Measurements from ENCODE around the gene STX18.

The STX18 gene

DNA sequence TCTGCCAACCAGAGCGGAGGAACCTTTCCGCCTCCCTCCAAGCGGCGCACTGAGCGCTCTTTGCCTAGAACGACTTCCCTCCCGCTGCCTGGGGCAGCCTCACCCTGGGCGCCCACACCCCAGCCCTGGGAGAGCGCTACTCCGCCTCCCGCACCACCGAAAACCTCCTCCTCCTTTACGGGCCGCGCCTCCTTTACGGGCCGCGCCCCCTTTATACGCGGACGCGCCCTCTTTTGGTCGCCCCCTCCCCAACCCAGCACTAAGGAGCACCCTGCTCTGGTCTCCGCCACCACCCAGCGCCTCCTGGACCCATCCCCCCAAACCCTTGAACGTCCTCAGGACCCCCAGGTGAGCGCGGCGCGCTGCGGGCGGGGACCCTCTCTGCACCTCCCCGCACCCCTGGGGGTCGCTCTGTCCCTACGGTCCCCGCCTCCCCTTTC is 155.5 kb downstream of the STX18 start:
- H3K4me3 ChIP-seq (ENCODE audit: low read length), result no peak overlapping the region
- no peak overlapping the region for H2AFZ ChIP-seq (ENCODE audit: low read length)
- H3F3A ChIP-seq (ENCODE audit: insufficient read depth, low read length), result no peaks in the 10 kb centered on the region
- no peaks in the 10 kb centered on the region for H3K79me2 ChIP-seq (ENCODE audit: low read length)
- peak overlapping the region; percentile 12; the same call in 1 of the 2 replicates for H3K4me2 ChIP-seq (ENCODE audit: low read depth, low read length)
- DNase-seq, result no peak
- no peak overlapping the region for H3K27ac ChIP-seq (ENCODE audit: low read length)
- no peaks in the 10 kb centered on the region for H4K20me1 ChIP-seq (ENCODE audit: insufficient read depth, low read length)
- H3K36me3 ChIP-seq (replicated peaks; ENCODE audit: insufficient read depth, low read length), result no peaks in the 10 kb centered on the region
- peaks cover 48% of the 10 kb centered on the region for H3K27me3 ChIP-seq (replicated peaks; ENCODE audit: insufficient read depth, low read length)
- no peaks in the 10 kb centered on the region for H3K4me1 ChIP-seq (ENCODE audit: low read length)
- H3K9ac ChIP-seq (ENCODE audit: low read length), result no peak overlapping the region
- no peaks in the 10 kb centered on the region for H3K9me2 ChIP-seq (replicated peaks; ENCODE audit: insufficient read depth, low read length)
- TF ChIP-seq EZH2phosphoT487 (IDR thresholded peaks at IDR 0.05; ENCODE audit: low read length) (no peak), EZH2 (optimal IDR thresholded peaks at IDR 0.05; ENCODE audit: low read depth, low read length) (no peak)
- TF ChIP-seq, protein P1, sequence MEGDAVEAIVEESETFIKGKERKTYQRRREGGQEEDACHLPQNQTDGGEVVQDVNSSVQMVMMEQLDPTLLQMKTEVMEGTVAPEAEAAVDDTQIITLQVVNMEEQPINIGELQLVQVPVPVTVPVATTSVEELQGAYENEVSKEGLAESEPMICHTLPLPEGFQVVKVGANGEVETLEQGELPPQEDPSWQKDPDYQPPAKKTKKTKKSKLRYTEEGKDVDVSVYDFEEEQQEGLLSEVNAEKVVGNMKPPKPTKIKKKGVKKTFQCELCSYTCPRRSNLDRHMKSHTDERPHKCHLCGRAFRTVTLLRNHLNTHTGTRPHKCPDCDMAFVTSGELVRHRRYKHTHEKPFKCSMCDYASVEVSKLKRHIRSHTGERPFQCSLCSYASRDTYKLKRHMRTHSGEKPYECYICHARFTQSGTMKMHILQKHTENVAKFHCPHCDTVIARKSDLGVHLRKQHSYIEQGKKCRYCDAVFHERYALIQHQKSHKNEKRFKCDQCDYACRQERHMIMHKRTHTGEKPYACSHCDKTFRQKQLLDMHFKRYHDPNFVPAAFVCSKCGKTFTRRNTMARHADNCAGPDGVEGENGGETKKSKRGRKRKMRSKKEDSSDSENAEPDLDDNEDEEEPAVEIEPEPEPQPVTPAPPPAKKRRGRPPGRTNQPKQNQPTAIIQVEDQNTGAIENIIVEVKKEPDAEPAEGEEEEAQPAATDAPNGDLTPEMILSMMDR (IDR thresholded peaks at IDR 0.05; ENCODE audit: low read length), result no peak
- no peaks in the 10 kb centered on the region for H3K9me3 ChIP-seq (replicated peaks; ENCODE audit: insufficient read depth, low read length)

DNA sequence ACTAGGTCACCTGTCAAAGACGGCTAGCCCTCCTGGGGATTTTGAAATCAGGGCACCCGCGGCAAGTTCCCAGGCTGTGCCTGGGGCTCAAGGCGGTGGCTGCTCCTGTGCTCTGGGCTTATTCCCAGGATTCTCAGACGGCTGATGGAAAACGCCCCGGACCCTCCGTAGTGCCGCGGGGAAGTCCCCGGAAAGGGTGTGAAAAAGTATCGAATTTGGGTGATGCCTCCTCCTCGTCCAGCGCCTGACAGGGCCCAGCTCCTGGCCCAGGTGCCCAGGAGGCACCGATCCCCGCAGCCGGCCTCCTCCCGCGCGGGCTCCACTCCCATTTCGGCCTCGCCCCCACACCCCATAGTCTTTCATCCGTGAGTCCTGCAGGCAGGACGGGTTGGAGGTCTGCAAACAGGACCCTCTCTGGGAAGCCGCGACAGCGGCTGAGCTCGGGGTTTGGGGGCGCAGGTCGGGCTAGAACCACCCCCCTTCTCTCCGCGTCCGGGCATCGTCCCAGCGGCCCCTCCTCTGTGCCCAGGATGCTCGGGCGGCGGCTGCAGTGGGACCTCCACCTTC is 156.0 kb downstream of the STX18 start:
- no peak overlapping the region for H2AFZ ChIP-seq (ENCODE audit: low read length)
- H3K4me2 ChIP-seq (ENCODE audit: low read depth, low read length), result no peak overlapping the region
- no peak overlapping the region for H3K4me3 ChIP-seq (ENCODE audit: low read length)

DNA sequence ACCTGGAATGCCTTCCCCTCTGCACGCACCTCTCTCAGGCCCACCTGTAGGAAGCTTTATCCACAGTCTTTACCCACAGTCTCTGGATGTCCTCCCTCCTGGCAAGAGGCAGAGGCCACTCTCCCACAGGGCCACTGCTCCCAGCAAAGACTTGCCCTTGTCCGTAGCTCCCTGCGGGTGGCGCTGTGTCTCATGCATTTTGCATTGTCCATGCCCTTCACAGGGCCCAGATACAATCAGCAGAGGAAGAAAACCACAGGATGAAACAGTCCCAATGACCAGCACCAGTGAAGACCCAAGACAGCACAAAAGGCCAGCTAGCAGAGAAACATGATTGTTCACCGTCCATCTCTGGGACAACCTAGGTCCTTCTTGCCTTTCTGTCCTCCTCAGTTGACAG is 157.0 kb downstream of the STX18 start:
- Histone ChIP-seq H3K9me2 (replicated peaks; ENCODE audit: insufficient read depth, low read length) (no peaks in the 10 kb centered on the region), H3K4me1 (ENCODE audit: low read length) (no peaks in the 10 kb centered on the region), H3K27me3 (replicated peaks; ENCODE audit: insufficient read depth, low read length) (peaks cover 45% of the 10 kb centered on the region), H3K27ac (ENCODE audit: low read length) (no peak overlapping the region), H4K20me1 (ENCODE audit: insufficient read depth, low read length) (no peaks in the 10 kb centered on the region), H3K36me3 (replicated peaks; ENCODE audit: insufficient read depth, low read length) (no peaks in the 10 kb centered on the region), H2AFZ (ENCODE audit: low read length) (no peak overlapping the region), H3K9ac (ENCODE audit: low read length) (no peak overlapping the region), H3K79me2 (ENCODE audit: low read length) (no peaks in the 10 kb centered on the region), H3F3A (ENCODE audit: insufficient read depth, low read length) (no peaks in the 10 kb centered on the region), H3K4me3 (ENCODE audit: low read length) (no peak overlapping the region), H3K4me2 (ENCODE audit: low read depth, low read length) (no peak overlapping the region), H3K9me3 (replicated peaks; ENCODE audit: insufficient read depth, low read length) (no peaks in the 10 kb centered on the region)
- TF ChIP-seq, protein P1 (IDR thresholded peaks at IDR 0.05; ENCODE audit: low read length), result peak; percentile 22
- no peak for TF ChIP-seq EZH2phosphoT487 (IDR thresholded peaks at IDR 0.05; ENCODE audit: low read length)
- no peak for DNase-seq

More for the DNA sequence above, 156.0 kb downstream of the STX18 start:
- no peaks in the 10 kb centered on the region for H4K20me1 ChIP-seq (ENCODE audit: insufficient read depth, low read length)
- H3K27me3 ChIP-seq (replicated peaks; ENCODE audit: insufficient read depth, low read length), result peaks cover 48% of the 10 kb centered on the region
- no peaks in the 10 kb centered on the region for H3K9me3 ChIP-seq (replicated peaks; ENCODE audit: insufficient read depth, low read length)
- no peak overlapping the region for H3K9ac ChIP-seq (ENCODE audit: low read length)
- H3F3A ChIP-seq (ENCODE audit: insufficient read depth, low read length), result no peaks in the 10 kb centered on the region
- TF ChIP-seq, protein P1 (IDR thresholded peaks at IDR 0.05; ENCODE audit: low read length), result no peak
- TF ChIP-seq EZH2 (optimal IDR thresholded peaks at IDR 0.05; ENCODE audit: low read depth, low read length), result no peak
- no peak for TF ChIP-seq EZH2phosphoT487 (IDR thresholded peaks at IDR 0.05; ENCODE audit: low read length)
- H3K4me1 ChIP-seq (ENCODE audit: low read length), result no peaks in the 10 kb centered on the region
- H3K9me2 ChIP-seq (replicated peaks; ENCODE audit: insufficient read depth, low read length), result no peaks in the 10 kb centered on the region
- H3K79me2 ChIP-seq (ENCODE audit: low read length), result no peaks in the 10 kb centered on the region
- H3K27ac ChIP-seq (ENCODE audit: low read length), result no peak overlapping the region
- no peaks in the 10 kb centered on the region for H3K36me3 ChIP-seq (replicated peaks; ENCODE audit: insufficient read depth, low read length)
- no peak for DNase-seq
